ENCODE results near the gene MITF.

DNA sequence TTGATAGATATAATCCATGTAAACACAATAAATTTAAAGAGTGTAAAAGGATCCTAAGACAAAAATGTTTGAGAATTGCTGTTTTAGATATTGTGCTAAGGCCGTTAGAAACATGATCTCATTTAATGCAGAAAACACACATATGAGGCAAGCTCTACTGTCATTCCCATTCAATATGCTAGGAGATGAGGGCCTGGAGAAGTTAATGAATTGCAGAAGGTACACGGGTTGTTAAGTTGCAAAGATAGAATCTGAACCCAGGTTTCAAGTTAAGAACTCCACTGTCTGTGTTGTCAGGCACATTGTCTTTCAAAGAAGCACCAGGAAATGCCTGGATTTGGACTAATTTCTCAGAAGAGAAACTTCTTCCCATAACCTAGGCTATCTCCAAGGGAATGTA is 195.1 kb downstream of the MITF start:
- TF ChIP-seq, protein P1, sequence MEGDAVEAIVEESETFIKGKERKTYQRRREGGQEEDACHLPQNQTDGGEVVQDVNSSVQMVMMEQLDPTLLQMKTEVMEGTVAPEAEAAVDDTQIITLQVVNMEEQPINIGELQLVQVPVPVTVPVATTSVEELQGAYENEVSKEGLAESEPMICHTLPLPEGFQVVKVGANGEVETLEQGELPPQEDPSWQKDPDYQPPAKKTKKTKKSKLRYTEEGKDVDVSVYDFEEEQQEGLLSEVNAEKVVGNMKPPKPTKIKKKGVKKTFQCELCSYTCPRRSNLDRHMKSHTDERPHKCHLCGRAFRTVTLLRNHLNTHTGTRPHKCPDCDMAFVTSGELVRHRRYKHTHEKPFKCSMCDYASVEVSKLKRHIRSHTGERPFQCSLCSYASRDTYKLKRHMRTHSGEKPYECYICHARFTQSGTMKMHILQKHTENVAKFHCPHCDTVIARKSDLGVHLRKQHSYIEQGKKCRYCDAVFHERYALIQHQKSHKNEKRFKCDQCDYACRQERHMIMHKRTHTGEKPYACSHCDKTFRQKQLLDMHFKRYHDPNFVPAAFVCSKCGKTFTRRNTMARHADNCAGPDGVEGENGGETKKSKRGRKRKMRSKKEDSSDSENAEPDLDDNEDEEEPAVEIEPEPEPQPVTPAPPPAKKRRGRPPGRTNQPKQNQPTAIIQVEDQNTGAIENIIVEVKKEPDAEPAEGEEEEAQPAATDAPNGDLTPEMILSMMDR (IDR thresholded peaks at IDR 0.05; ENCODE audit: low read length), result no peak
- no peak for TF ChIP-seq EZH2 (IDR thresholded peaks at IDR 0.05; ENCODE audit: borderline replicate concordance, low read length)

All from OCI-LY1 (cell line).